ENCODE data around the gene STK4. TPM values are rescaled to one million over a fixed set of nuclear protein-coding genes. Genes with fewer than 3 reads are reported as not detected.

STK4 gene
- total and polyA plus RNA-seq, 2 of the 4 experiments (the other 2 are of a cell fraction), result 10.2 to 22.2 TPM

- H3K36me3 ChIP-seq (ENCODE audit: control insufficient read depth, insufficient read depth, low read length), result peaks cover 3% of the 10 kb centered on the region
- H4K8ac ChIP-seq (ENCODE audit: low read depth in 2 of 2, low read length in 2 of 2), result peak overlapping the region; percentile 22 to 65; a peak in 3 of 4 replicates
- peak overlapping the region; percentile 45; the same call in 1 of the 2 replicates for H3K56ac ChIP-seq (ENCODE audit: extremely low read depth, insufficient read depth, low read length)
- no peak overlapping the region for H3K23ac ChIP-seq (ENCODE audit: low read depth, low read length)
- H2BK20ac ChIP-seq (ENCODE audit: low read depth, low read length), result peak overlapping the region; percentile 43
- H3K27me3 ChIP-seq (ENCODE audit: control insufficient read depth, insufficient read depth, low read length), result no peaks in the 10 kb centered on the region
- dilution Hi-C loops (cut with HindIII; ENCODE audit: low sequenced_read_pairs, unreplicated experiment) (no loop called here), intact Hi-C loops (cut with micrococcal nuclease) (loop anchor here (5.0 kb wide), 2 partner anchors 34 to 719 kb away; no protein-coding TSS in a partner anchor), in situ Hi-C loops (cut with MboI; ENCODE audit: low sequenced_read_pairs) (no loop called here)
- no peak overlapping the region for H3K4me3 ChIP-seq (ENCODE audit: insufficient read depth, low read depth, low read length)
- peak overlapping the region; percentile 93; the same call in 1 of the 2 replicates for H3K18ac ChIP-seq (ENCODE audit: low read depth, low read length)
- no peaks in the 10 kb centered on the region for H3K9me3 ChIP-seq (ENCODE audit: control insufficient read depth, insufficient read depth, low read length)
- peak overlapping the region; percentile 57 for H4K91ac ChIP-seq (ENCODE audit: insufficient read depth, low read depth, low read length)
- peak overlapping the region; percentile 92 for H4K5ac ChIP-seq (ENCODE audit: low read depth, low read length)
- ATAC-seq (ENCODE audit: low read depth), result peak; percentile 56; the same call in 1 of the 2 replicates
- H2AK5ac ChIP-seq (ENCODE audit: low read depth, low read length), result peak overlapping the region; percentile 54; the same call in 1 of the 2 replicates
- H2AFZ ChIP-seq (replicated peaks; ENCODE audit: low read length, poor library complexity), result no peak overlapping the region
- H3K14ac ChIP-seq (replicated peaks; ENCODE audit: low read depth, low read length), result peak overlapping the region; percentile 30; the same call in 1 of the 2 replicates
- no TSS peak for BruUV-seq (replicated peaks)
- H3K4me2 ChIP-seq (ENCODE audit: low read depth, low read length), result peak overlapping the region; percentile 57; the same call in 1 of the 2 replicates
- H2BK120ac ChIP-seq (ENCODE audit: low read depth, low read length), result peak overlapping the region; percentile 64; the same call in 1 of the 2 replicates
- ChIA-PET POLR2A (ENCODE audit: unreplicated experiment) (interaction anchor here (0.6 kb wide), 1 partner anchor 789 kb away, joined by 3 read pairs; no protein-coding TSS in a partner anchor), CTCF (interaction anchor here (0.7 to 3.0 kb wide), 2 partner anchors 9 to 13 kb away, joined by 3 to 18 read pairs; no protein-coding TSS in a partner anchor)
- no peak overlapping the region for H2AK9ac ChIP-seq (replicated peaks; ENCODE audit: low read depth, low read length, poor library complexity)
- H2BK15ac ChIP-seq (ENCODE audit: low read depth, low read length), result peak overlapping the region; percentile 73; the same call in 2 of the 3 replicates
- H3K4ac ChIP-seq (ENCODE audit: low read depth, low read length), result peak overlapping the region; percentile 26; the same call in 1 of the 2 replicates
- H2BK5ac ChIP-seq (ENCODE audit: low read depth, low read length, poor library complexity, severe bottlenecking), result peak overlapping the region; percentile 85
- H3K9me1 ChIP-seq (ENCODE audit: insufficient read depth, low read length), result 0 out of 2 replicates have a peak, but pooled peaks cover 5% of the 10 kb centered on the region
- 94% methylated on average over 3 of the region's 8 CpGs; no CpG with 5 or more reads in 1 of the 2 experiments for WGBS, 2 experiments (ENCODE audit: extremely low coverage in 2 of 2, insufficient read length in 1 of 2)
- H3K27ac ChIP-seq (ENCODE audit: insufficient read depth, low read length), result peak overlapping the region; percentile 72; the same call in 1 of the 2 replicates
- H3K4me1 ChIP-seq (ENCODE audit: control insufficient read depth, insufficient read depth, low read length), result peaks cover 14% of the 10 kb centered on the region
- H3K9ac ChIP-seq (ENCODE audit: low read depth, low read length), result peak overlapping the region; percentile 33; the same call in 1 of the 2 replicates
- H3K79me1 ChIP-seq (ENCODE audit: low read depth in 1 of 2, low read length in 2 of 2), result peaks cover 11 to 20% of the 10 kb centered on the region in 2 experiments; a peak in 3 of 4 replicates
- no peaks in the 10 kb centered on the region for H4K20me1 ChIP-seq (ENCODE audit: insufficient read depth, low read length)
- no peak for DNase-seq
- TF ChIP-seq BHLHE40 (IDR thresholded peaks at IDR 0.05; ENCODE audit: low read depth, low read length) (no peak), NFE2L2 (IDR thresholded peaks at IDR 0.05; ENCODE audit: low read depth, low read length) (no peak), MAZ (IDR thresholded peaks at IDR 0.05; ENCODE audit: borderline replicate concordance, low read depth, low read length) (no peak), ELK1 (IDR thresholded peaks at IDR 0.05; ENCODE audit: borderline replicate concordance, low read depth, low read length) (no peak), MXI1 (IDR thresholded peaks at IDR 0.05; ENCODE audit: borderline replicate concordance, low read depth, low read length) (no peak), CEBPB (IDR thresholded peaks at IDR 0.05; ENCODE audit: low read depth, low read length) (no peak), USF2 (IDR thresholded peaks at IDR 0.05; ENCODE audit: low read depth, low read length) (no peak), CHD1 (IDR thresholded peaks at IDR 0.05; ENCODE audit: low read depth, low read length) (no peak), RFX5 (IDR thresholded peaks at IDR 0.05; ENCODE audit: low read depth, low read length) (no peak), POLR2A (IDR thresholded peaks at IDR 0.05; ENCODE audit: low read depth, low read length) (no peak), CTCF (conservative IDR thresholded peaks at IDR 0.05; ENCODE audit: low read depth, low read length) (no peak), MAFK (IDR thresholded peaks at IDR 0.05; ENCODE audit: low read depth, low read length) (no peak)
Measured at GRCh38 chr20:45053430-45054351, 87.4 kb downstream of the STK4 start.
